ENCODE measurements around the gene ECI1.

Gene ECI1

DNA sequence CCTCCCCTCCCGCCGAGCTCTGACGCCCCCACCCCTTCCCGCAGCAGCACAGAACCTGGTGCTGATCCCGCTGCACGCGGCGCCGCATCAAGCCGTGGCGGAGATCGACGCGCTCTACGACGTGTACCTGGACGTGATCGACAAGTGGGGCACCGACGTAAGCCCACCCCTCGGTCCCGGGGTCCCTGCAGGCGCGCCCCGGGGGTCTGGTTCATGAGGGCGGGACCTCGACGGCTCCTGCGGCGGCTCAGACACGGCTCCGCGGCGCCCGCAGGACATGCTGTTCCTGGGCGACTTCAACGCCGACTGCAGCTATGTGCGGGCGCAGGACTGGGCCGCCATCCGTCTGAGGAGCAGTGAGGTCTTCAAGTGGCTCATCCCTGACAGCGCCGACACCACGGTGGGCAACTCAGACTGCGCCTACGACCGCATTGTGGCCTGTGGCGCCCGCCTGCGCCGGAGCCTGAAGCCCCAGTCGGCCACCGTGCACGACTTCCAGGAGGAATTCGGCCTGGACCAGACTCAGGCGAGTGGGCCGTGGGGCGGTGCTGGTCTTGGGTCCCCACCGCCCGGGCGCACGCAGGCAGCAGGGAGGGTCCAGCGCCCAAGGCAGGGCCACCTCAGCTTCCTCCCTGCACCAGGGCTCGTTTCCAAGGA is 13.8 kb downstream of the ECI1 start:
- DNase-seq = no peak
- in situ Hi-C loops (cut with HindIII; ENCODE audit: low pct_ligation_motif_present, low pct_unique_long_range_greater_than_20kb, low sequenced_read_pairs) = no loop called here

DNA sequence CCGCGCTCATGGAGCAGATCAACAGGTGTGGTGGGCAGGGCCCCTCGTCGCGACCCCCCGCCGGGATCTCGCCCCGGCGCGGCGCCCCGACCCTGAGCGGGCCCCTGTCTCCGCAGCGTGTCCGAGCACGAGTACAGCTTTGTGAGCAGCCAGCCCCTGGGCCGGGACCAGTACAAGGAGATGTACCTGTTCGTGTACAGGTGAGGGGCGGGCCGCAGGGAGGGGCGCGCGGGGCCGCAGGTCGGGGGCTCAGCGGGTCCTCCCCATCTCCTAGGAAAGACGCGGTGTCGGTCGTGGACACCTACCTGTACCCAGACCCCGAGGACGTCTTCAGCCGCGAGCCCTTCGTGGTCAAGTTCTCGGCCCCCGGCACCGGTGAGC is 14.3 kb downstream of the ECI1 start:
- in situ Hi-C loops (cut with HindIII; ENCODE audit: low pct_ligation_motif_present, low pct_unique_long_range_greater_than_20kb, low sequenced_read_pairs) = no loop called here
- DNase-seq = no peak

DNA sequence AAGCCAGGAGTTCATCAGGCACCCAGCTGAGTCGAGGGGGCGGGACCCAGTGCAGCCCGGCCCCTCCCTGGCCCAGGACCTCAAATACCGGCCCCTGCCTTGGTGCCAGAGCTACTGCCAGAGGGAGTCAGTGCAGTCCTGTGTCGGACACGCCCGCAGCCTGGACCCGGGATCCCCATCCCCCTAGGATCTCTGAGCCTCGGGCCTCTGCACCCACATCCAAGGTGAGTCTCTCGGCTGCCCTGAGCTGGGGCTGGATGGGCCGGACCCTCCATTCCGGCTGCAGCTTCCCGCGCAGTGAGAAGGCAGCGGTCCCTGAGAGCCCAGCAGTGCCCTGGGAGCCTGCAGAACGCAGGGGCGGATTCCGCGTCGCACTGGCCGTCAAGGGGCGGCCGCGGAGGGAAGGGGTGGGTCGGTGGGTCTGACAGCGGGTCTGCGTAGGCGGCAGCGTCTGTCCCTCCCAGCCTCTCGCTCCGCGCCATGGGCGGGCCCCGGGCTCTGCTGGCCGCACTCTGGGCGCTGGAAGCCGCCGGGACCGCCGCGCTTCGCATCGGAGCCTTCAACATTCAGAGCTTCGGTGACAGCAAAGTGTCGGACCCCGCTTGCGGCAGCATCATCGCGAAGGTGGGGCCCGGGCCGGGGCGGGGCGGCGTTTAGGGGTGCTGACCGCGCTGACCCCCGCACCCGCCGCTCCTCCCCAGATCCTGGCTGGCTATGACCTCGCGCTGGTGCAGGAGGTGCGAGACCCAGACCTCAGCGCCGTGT is 14.9 kb downstream of the ECI1 start, which contains the start of gene DNASE1L2:
DNASE1L2 (plus strand) TSS at position 108 of the 765 bp plus-strand sequence; CDS start at position 481, 373 bp downstream.
- in situ Hi-C loops (cut with HindIII; ENCODE audit: low pct_ligation_motif_present, low pct_unique_long_range_greater_than_20kb, low sequenced_read_pairs) = no loop called here
- no peak for DNase-seq

DNA sequence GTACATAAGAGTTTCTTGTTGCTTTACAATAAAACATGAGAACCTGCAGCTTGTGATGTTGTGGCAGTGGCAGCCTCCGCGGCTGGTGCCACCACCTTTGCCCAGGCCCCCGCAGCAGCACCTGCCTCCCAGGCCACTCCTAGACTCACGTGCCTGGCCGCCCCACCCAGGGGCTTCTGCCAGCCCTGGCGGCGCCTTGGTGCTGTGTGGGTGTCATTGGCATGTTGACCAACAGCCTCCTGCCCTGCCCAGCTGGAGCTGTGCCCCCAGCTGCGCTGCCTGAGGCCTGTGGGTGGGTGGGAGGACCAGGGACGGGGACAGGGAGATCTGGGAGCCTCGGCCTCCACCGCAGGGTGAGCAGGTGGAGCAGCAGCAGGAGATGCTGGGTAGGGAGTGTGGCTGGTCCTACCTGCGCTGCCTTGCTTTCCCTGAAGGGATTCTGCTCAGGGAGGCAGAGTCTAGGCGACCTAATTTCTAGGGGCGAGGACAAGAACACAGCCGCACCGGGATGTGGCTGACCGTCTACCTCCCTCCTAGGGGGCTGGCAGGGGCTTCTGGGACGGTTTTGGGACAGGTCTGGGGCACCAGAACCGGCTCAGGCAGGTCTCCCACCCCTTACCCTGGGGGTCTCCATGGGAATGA is 15.6 kb downstream of the ECI1 start:
- no peak for DNase-seq
- in situ Hi-C loops (cut with HindIII; ENCODE audit: low pct_ligation_motif_present, low pct_unique_long_range_greater_than_20kb, low sequenced_read_pairs) = no loop called here

DNA sequence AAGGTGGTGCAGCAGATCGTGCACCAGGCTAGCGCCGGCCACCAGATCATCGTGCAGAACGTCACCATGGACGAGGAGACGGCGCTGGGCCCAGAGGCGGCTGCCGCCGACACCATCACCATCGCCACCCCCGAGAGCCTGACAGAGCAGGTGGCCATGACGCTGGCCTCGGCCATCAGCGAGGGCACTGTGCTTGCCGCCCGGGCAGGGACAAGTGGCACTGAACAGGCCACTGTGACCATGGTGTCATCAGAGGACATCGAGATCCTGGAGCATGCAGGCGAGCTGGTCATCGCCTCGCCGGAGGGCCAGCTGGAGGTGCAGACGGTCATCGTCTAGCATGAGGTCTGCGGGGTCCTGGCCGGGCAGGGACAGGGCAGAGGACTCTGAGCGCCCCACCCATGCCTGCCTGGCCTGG is 16.1 kb downstream of the ECI1 start:
- in situ Hi-C loops (cut with HindIII; ENCODE audit: low pct_ligation_motif_present, low pct_unique_long_range_greater_than_20kb, low sequenced_read_pairs) = no loop called here
- DNase-seq = no peak

DNA sequence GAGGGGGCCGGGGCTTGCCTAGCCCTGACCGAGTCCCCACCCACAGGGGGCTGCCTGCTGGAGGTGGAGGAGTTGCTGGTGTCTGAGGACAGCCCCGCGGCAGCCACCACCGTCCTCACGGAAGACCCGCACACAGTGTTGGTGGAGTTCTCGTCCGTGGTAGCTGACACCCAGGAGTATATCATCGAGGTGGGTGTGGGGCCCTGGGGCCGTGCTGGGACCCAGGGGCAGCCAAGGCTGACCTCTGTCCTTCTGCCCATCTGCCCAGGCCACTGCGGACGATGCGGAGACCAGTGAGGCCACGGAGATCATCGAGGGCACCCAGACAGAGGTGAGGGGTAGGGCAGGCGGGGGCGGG is 16.6 kb downstream of the ECI1 start:
- DNase-seq = no peak
- in situ Hi-C loops (cut with HindIII; ENCODE audit: low pct_ligation_motif_present, low pct_unique_long_range_greater_than_20kb, low sequenced_read_pairs) = no loop called here

DNA sequence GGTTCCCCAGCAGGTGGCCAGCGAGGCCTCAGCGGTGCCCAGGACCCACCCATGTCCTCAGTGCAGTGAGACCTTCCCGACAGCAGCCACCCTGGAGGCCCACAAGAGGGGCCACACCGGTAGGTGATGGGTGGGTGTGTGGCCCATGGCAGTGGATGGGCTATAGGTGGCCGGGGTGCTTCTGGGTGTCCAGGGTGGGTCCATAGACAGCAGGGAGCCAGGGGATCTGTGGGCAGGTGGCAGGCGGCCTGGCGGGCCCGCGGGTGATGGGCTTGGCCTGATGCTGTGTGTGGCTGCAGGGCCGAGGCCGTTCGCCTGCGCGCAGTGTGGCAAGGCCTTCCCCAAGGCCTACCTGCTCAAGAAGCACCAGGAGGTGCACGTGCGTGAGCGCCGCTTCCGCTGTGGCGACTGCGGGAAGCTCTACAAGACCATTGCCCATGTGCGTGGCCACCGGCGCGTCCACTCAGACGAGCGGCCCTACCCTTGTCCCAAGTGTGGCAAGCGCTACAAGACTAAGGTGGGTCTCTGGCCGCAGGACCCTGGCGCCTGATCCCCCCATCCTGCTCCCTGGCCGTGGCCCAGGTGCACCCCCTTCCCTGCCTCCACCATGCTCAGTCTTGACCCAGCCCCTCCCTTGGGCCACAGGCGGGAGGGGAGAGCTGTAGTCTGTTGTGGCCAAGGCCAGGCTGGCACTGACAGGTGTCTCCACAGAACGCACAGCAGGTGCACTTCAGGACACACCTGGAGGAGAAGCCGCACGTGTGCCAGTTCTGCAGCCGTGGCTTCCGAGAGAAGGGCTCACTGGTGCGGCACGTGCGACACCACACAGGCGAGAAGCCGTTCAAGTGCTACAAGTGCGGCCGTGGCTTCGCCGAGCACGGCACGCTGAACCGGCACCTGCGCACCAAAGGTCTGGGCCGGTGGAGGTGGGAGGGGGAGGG is 17.2 kb downstream of the ECI1 start:
- in situ Hi-C loops (cut with HindIII; ENCODE audit: low pct_ligation_motif_present, low pct_unique_long_range_greater_than_20kb, low sequenced_read_pairs) = no loop called here
- DNase-seq = no peak

DNA sequence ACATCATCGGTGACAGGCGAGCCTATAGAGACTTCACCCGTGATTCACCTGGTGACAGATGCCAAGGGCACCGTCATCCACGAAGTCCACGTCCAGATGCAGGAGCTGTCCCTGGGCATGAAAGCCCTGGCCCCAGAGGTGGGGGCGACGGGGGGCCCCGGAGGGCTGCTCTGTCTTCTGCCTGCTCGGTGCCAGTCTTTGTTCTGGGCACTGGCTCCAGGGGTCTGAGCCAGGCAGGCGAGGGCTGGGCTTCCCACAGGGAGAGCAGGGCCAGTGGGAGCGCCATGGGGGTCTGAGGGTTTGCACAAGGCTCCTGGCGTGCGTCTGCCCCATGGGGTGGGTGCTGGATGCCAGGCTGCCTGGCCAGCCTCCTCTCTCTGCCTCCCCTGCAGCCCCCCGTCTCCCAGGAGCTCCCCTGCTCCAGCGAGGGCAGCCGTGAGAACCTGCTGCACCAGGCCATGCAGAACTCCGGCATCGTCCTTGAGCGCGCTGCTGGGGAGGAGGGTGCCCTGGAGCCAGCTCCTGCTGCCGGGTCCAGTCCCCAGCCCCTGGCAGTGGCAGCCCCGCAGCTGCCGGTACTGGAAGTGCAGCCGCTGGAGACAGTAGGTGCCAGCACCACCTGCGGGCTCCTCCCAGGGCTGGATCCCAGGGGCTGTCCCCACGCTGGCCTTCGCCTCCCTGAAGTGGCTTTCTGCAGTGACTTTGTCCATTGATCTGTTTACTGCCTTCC is 18.2 kb downstream of the ECI1 start:
- in situ Hi-C loops (cut with HindIII; ENCODE audit: low pct_ligation_motif_present, low pct_unique_long_range_greater_than_20kb, low sequenced_read_pairs) = no loop called here

DNA sequence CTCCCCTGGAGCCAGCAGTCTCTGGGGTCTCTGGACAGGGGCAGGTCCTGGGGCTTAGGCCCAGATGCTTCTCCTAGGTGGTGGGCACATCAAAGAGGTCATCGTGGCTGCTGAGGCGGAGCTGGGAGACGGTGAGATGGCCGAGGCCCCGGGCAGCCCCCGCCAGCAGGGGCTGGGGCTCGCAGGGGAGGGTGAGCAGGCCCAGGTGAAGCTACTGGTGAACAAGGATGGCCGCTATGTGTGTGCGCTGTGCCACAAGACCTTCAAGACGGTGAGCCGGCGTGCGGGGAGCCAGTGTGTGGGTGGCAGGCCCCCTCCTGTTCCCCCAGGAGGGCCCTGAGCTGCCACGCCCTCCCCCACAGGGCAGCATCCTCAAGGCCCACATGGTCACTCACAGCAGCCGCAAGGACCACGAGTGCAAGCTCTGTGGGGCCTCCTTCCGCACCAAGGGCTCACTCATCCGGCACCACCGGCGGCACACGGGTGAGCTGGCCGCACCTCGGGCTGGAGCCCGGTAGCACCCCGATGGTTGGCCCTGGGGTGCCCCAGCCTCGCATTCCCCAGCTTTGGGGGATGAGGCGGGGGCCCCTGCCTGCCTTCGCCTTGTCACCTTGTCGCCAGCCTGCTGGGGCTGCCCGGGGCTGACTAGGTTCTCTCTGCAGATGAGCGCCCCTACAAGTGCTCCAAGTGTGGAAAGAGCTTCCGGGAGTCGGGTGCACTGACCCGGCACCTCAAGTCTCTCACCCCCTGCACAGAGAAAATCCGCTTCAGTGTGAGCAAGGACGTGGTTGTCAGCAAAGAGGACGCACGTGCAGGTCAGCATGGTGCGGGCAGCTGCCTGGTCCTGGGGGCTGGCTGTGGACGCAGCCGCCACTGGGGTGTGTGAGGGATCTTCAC is 19.0 kb downstream of the ECI1 start:
- DNase-seq = no peak
- in situ Hi-C loops (cut with HindIII; ENCODE audit: low pct_ligation_motif_present, low pct_unique_long_range_greater_than_20kb, low sequenced_read_pairs) = no loop called here

More for the DNA sequence above, 18.2 kb downstream of the ECI1 start:
- no peak for DNase-seq

DNA sequence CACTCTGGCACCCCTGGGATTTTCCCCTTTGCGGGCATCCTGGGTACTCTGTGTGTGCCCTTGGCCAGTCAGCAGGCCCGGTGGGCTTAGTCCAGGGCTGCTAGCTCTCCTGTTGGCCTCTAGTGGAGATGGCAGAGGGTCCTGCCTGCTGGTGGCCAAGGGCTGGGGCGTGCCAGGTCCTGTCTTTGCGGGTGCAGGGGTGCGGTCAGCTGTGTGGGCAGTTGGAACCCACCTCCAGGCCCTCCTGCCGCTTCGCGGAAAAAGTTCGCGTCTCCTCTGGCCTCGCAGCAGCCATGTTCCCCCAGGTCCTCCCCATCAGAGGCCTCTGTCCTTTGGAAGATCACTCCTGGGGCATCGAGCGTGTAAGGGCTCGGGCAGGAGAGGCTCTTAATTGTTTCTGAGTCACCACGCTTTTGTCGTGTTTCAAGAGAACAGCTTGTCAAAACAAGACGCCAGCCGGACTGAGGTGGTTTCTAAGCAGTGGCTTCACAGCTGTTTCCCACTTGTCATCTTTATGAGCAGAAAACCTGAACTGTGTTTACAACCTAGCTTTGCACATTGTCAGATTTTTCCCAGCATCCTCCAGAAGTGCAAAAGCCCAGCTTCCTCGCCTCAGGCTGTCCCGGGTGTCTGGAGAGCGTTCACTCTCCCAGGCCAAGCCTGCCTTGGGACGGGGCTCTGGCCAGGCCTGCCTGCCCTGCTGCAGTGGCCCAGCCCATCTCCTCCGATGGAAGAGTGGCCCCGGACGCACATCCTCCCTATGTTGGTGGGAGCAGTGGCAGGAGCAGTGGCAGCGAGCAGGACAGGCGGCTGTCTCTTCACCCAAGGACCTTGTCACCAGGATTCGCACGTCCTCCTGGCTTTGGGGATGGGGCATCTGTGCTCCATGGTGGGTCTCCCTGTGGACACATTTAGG is 20.1 kb downstream of the ECI1 start:
- in situ Hi-C loops (cut with HindIII; ENCODE audit: low pct_ligation_motif_present, low pct_unique_long_range_greater_than_20kb, low sequenced_read_pairs) = no loop called here
- DNase-seq = no peak

DNA sequence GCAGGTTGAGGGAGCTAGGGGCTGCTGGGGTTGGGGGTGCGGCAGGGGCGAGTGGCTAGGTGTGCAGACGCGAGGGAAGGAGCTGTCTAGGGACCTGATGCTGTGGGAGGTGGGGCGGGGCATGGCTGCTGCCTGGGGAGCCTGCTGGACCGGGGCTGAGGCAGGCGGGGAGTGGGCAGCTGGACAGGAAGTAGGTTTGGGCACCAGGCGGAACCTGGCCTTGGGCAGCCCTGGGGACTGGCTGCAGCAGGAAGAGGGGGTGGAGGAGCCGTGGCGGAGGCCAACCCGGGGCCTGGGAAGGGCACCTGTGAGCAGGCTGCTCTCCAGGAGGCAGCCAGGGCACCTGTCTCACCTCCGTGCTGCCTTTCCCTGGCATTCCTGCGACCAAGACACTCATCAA is 21.0 kb downstream of the ECI1 start:
- in situ Hi-C loops (cut with HindIII; ENCODE audit: low pct_ligation_motif_present, low pct_unique_long_range_greater_than_20kb, low sequenced_read_pairs) = no loop called here
- DNase-seq = no peak

DNA sequence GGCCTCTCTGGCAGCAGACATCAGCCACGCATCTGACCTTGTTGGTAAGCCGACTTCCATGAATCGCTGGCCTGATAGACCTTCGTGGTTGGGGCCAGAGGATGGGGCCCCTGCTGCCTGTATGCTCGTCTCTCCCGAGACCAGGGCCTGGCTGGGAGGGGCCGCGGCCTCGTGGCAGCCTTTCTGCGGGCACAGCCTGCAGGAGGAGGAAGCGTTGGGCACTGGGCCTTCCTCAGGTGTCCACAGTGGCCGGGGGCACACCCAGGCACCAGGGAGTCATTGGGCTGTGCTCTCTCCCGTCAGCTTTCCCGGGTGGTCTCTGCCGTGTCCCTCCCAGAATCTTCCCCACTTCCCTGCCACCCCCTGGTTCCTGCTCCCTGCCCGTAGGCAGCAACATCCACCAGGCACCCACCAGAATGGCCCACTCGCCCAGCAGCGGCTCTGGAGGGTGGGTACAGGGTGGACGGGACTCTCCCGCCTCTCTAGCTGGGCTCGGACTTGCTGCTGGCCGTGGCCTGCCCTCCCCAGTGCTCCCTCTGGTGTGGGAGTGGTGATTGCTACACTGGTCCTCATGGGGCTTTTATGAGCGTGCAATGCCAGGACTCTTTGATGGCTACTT is 21.6 kb downstream of the ECI1 start:
- in situ Hi-C loops (cut with HindIII; ENCODE audit: low pct_ligation_motif_present, low pct_unique_long_range_greater_than_20kb, low sequenced_read_pairs) = no loop called here
- no peak for DNase-seq

DNA sequence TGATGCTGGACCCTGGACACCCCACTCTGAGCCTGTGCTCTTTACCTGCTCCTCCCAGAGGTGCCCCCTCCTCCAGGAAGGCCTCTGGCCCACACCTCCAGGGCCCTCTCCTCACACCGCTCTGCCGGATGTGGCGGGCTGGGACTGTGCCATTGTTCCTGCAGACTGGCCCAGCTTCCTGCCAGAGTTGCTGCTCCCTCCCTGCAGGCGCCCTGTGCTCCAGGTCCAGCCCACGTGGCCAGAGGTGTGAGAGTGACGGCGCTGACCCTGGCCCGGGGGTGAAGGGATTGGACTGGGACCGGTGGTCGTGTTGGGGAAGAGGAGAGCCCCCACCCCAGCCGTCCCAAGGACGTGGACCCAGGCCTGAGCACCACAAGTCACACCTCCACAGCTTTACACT is 22.3 kb downstream of the ECI1 start:
- in situ Hi-C loops (cut with HindIII; ENCODE audit: low pct_ligation_motif_present, low pct_unique_long_range_greater_than_20kb, low sequenced_read_pairs) = no loop called here

DNA sequence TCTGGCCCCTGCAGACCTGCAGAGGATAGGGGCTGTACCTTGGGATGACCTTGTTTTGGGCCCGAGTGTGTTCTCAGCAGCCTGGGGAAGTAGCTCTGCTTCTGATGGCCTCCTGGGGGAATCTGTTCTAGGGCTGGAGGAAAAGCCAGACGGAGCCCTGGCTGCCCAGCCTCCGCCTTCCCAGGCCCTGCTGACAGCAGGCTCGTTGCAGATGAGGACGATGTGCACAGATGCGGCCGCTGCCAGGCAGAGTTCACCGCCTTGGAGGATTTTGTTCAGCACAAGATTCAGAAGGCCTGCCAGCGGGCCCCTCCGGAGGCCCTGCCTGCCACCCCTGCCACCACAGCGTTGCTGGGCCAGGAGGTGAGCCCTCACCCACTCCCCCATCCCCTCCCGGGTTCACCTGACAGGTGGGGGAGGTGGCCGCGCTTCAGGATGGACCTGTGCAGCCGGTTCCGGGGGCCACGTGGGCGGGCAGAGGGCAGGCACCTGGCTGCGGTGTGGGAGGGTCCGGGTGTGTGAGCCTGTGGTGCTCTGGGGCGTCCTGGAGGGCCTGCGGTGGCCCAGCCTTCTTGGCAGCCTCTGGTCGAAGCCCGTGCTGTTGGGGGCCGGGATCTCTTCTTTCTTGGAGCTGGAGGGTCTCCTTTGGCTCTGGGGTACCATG is 23.1 kb downstream of the ECI1 start:
- no peak for DNase-seq
- in situ Hi-C loops (cut with HindIII; ENCODE audit: low pct_ligation_motif_present, low pct_unique_long_range_greater_than_20kb, low sequenced_read_pairs) = no loop called here

More for the DNA sequence above, 22.3 kb downstream of the ECI1 start:
- DNase-seq = no peak

DNA sequence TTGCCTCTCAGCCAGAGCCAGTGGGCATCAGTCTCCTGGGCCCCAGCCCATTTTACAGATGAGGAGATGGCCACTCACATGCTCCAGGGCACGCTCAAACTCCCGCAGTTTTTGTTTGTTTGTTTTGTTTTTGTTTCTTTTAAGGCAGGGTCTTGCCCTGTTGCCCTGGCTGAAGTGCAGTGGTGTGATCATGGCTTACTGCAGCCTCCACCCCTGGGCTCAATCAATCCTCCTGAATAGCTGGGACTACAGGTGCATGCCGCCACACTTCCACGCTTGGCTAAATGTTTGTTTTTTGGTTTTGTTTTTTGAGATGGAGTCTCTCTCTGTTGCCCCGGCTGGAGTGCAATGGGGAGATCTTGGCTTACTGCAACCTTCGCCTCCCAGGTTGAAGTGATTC is 24.5 kb downstream of the ECI1 start:
- DNase-seq = no peak
- in situ Hi-C loops (cut with HindIII; ENCODE audit: low pct_ligation_motif_present, low pct_unique_long_range_greater_than_20kb, low sequenced_read_pairs) = no loop called here

Measured in ACHN (cell line).